H1 (cell line): Measurements from ENCODE around the gene GNAO1.

Experiments
- BACH1 ChIP-seq: IDR thresholded peaks from 2 replicates; pipeline ENCODE4 v1.6.1; 2012; ENCODE audit warnings: low read length, improper control_type of control experiment
- EZH2 ChIP-seq: fragments of 200-600 bp; sonication (generic); IDR thresholded peaks from 2 replicates; pipeline ENCODE4 v1.7.1; 2012; ENCODE audit warnings: low read depth, mild to moderate bottlenecking, moderate library complexity, low read length, inconsistent platforms; ENCODE audit not compliant: severe bottlenecking
- HDAC6 ChIP-seq: IDR thresholded peaks from one replicate; pipeline ENCODE4 v1.7.1; 2012; ENCODE audit warnings: low read depth, mild to moderate bottlenecking, inconsistent platforms, low read length, moderate library complexity
- POLR2A ChIP-seq, 2 experiments: IDR thresholded peaks; 1 replicate in 1 of 2; 2 replicates in 1 of 2; pipeline ENCODE4 v1.6.1; 2011; ENCODE audit warnings: low read depth in 2 of 2, low read length in 2 of 2, mild to moderate bottlenecking in 2 of 2; ENCODE audit errors: control extremely low read depth in 1 of 2
- RAD21 ChIP-seq, 2 experiments: IDR thresholded peaks in 1 of 2; conservative IDR thresholded peaks in 1 of 2; 2 replicates each; pipeline ENCODE4 v1.6.1; 2011; ENCODE audit warnings: low read depth in 2 of 2, low read length in 2 of 2, improper control_type of control experiment in 1 of 2, inconsistent platforms in 1 of 2, mild to moderate bottlenecking in 1 of 2, moderate library complexity in 1 of 2
- TF ChIP-seq, protein P1 (sequence below), 3 experiments: IDR thresholded peaks; 1 replicate in 2 of 3; 2 replicates in 1 of 3; pipeline versions ENCODE4 v1.5.1 to v1.6.1; 2011; ENCODE audit warnings: low read length in 3 of 3, mild to moderate bottlenecking in 3 of 3, inconsistent platforms in 2 of 3, low read depth in 1 of 3, moderate library complexity in 1 of 3; ENCODE audit not compliant: insufficient read depth in 1 of 3; ENCODE audit errors: control extremely low read depth in 1 of 3

DNA sequence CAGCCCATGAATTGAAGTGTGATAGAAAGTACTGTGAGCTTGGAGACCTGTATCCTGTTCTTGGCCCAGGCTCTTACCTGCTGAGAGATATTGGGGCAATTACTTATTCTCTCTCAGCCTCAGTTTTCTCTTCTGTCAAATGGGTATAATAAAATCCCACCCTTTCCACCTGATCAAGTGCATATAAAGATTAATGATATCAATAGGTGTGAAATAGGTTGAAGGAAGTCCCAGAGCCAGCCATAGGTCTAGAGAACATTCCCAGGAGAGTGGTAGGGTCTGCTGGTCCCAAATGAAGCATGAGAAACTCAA is 81.2 kb downstream of the GNAO1 start:
- no peak for TF ChIP-seq RAD21 (IDR thresholded peaks at IDR 0.05 in 1 of 2, conservative IDR thresholded peaks at IDR 0.05 in 1 of 2; ENCODE audit: low read depth in 2 of 2, low read length in 2 of 2)
- TF ChIP-seq BACH1 = no peak
- TF ChIP-seq, protein P1, sequence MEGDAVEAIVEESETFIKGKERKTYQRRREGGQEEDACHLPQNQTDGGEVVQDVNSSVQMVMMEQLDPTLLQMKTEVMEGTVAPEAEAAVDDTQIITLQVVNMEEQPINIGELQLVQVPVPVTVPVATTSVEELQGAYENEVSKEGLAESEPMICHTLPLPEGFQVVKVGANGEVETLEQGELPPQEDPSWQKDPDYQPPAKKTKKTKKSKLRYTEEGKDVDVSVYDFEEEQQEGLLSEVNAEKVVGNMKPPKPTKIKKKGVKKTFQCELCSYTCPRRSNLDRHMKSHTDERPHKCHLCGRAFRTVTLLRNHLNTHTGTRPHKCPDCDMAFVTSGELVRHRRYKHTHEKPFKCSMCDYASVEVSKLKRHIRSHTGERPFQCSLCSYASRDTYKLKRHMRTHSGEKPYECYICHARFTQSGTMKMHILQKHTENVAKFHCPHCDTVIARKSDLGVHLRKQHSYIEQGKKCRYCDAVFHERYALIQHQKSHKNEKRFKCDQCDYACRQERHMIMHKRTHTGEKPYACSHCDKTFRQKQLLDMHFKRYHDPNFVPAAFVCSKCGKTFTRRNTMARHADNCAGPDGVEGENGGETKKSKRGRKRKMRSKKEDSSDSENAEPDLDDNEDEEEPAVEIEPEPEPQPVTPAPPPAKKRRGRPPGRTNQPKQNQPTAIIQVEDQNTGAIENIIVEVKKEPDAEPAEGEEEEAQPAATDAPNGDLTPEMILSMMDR (IDR thresholded peaks at IDR 0.05; ENCODE audit: control extremely low read depth in 1 of 3, insufficient read depth in 1 of 3, low read depth in 1 of 3, low read length in 3 of 3) = no peak
- TF ChIP-seq POLR2A (IDR thresholded peaks at IDR 0.05; ENCODE audit: control extremely low read depth in 1 of 2, low read depth in 2 of 2, low read length in 2 of 2) = no peak
- TF ChIP-seq HDAC6 = no peak
- TF ChIP-seq EZH2 = no peak
